ENCODE results near the gene RASSF1. TPM values are rescaled to one million over a fixed set of nuclear protein-coding genes. Genes with fewer than 3 reads are reported as not detected.

Gene RASSF1
- polyA plus RNA-seq, 1 donor from 2014 or later = 51.4 TPM

GRCh38 chr3:50364573-50365079 is 24.0 kb upstream of the RASSF1 start:
- Histone ChIP-seq H3K27ac (ENCODE audit: low read length) (no peak overlapping the region), H3K9me3 (ENCODE audit: low read length) (no peaks in the 10 kb centered on the region), H2AFZ (ENCODE audit: low read depth, low read length) (no peak overlapping the region), H3K27me3 (ENCODE audit: insufficient read depth, low read depth, low read length) (no peaks in the 10 kb centered on the region), H3K9ac (ENCODE audit: low read length) (no peak overlapping the region), H4K20me1 (ENCODE audit: insufficient read depth) (no peaks in the 10 kb centered on the region), H3K4me2 (ENCODE audit: low read length) (no peak overlapping the region), H3K4me3 (ENCODE audit: low read length) (no peak overlapping the region), H3K79me2 (replicated peaks; ENCODE audit: insufficient read depth, low read length) (no peaks in the 10 kb centered on the region), H3K36me3 (ENCODE audit: insufficient read depth, low read length) (peaks cover 7% of the 10 kb centered on the region), H3F3A (ENCODE audit: insufficient read depth, low read length, poor library complexity, severe bottlenecking) (no peaks in the 10 kb centered on the region), H3K9me2 (ENCODE audit: insufficient read depth, low read length) (no peaks in the 10 kb centered on the region)
- TF ChIP-seq EZH2 (IDR thresholded peaks at IDR 0.05; ENCODE audit: borderline replicate concordance, insufficient read depth, low read length, poor library complexity, severe bottlenecking) (no peak), TAF1 (IDR thresholded peaks at IDR 0.05; ENCODE audit: low read depth) (no peak), RAD21 (conservative IDR thresholded peaks at IDR 0.05) (no peak), MXI1 (conservative IDR thresholded peaks at IDR 0.05; ENCODE audit: poor library complexity, severe bottlenecking) (no peak), EP300 (conservative IDR thresholded peaks at IDR 0.05; ENCODE audit: poor library complexity, severe bottlenecking) (no peak), CTCF (IDR thresholded peaks at IDR 0.05; ENCODE audit: poor library complexity, severe bottlenecking) (no peak), SMC3 (conservative IDR thresholded peaks at IDR 0.05; ENCODE audit: poor library complexity) (no peak), REST (IDR thresholded peaks at IDR 0.05; ENCODE audit: borderline replicate concordance) (no peak), POLR2AphosphoS5 (IDR thresholded peaks at IDR 0.05) (no peak)

GRCh38 chr3:50359760-50360110 is 19.1 kb upstream of the RASSF1 start:
- no peaks in the 10 kb centered on the region for H3K9me2 ChIP-seq (ENCODE audit: insufficient read depth, low read length)
- no peaks in the 10 kb centered on the region for H3K27me3 ChIP-seq (ENCODE audit: insufficient read depth, low read depth, low read length)
- TF ChIP-seq MXI1 (conservative IDR thresholded peaks at IDR 0.05; ENCODE audit: poor library complexity, severe bottlenecking) (no peak), CTCF (IDR thresholded peaks at IDR 0.05; ENCODE audit: poor library complexity, severe bottlenecking) (no peak), EZH2 (IDR thresholded peaks at IDR 0.05; ENCODE audit: borderline replicate concordance, insufficient read depth, low read length, poor library complexity, severe bottlenecking) (no peak), REST (IDR thresholded peaks at IDR 0.05; ENCODE audit: borderline replicate concordance) (no peak), TAF1 (IDR thresholded peaks at IDR 0.05; ENCODE audit: low read depth) (no peak), RAD21 (conservative IDR thresholded peaks at IDR 0.05) (no peak), EP300 (conservative IDR thresholded peaks at IDR 0.05; ENCODE audit: poor library complexity, severe bottlenecking) (no peak), SMC3 (conservative IDR thresholded peaks at IDR 0.05; ENCODE audit: poor library complexity) (no peak), POLR2AphosphoS5 (IDR thresholded peaks at IDR 0.05) (no peak)
- H3K27ac ChIP-seq (ENCODE audit: low read length) = peak overlapping the region; percentile 32
- H3K4me2 ChIP-seq (ENCODE audit: low read length) = peak overlapping the region; percentile 38
- H2AFZ ChIP-seq (ENCODE audit: low read depth, low read length) = peak overlapping the region; percentile 52
- peak overlapping the region; percentile 94 for H3K4me3 ChIP-seq (ENCODE audit: low read length)
- H3K79me2 ChIP-seq (replicated peaks; ENCODE audit: insufficient read depth, low read length) = peaks cover 38% of the 10 kb centered on the region
- no peaks in the 10 kb centered on the region for H3K36me3 ChIP-seq (ENCODE audit: insufficient read depth, low read length)
- H3F3A ChIP-seq (ENCODE audit: insufficient read depth, low read length, poor library complexity, severe bottlenecking) = no peaks in the 10 kb centered on the region
- H3K9me3 ChIP-seq (ENCODE audit: low read length) = no peaks in the 10 kb centered on the region
- peak overlapping the region; percentile 54 for H3K9ac ChIP-seq (ENCODE audit: low read length)
- H4K20me1 ChIP-seq (ENCODE audit: insufficient read depth) = peaks cover 9% of the 10 kb centered on the region
